Sigmoid colon (tissue), 7 donors: Measurements from ENCODE around the gene MYCL. TPM values are rescaled to one million over a fixed set of nuclear protein-coding genes. Genes with fewer than 3 reads are reported as not detected.

Source experiments
- DNase-seq: peaks from one replicate; pipeline ENCODE4 v3.0.0-alpha.2; 2019
- H3K27ac ChIP-seq, 4 donors: fragments of 200-600 bp; sonication (generic); one replicate each; pipeline ENCODE4 v1.5.1; 2016 to 2019; ENCODE audit warnings: mild to moderate bottlenecking in 1 of 4
- H3K27me3 ChIP-seq, 3 donors: fragments of 200-600 bp; sonication (generic); one replicate each; pipeline ENCODE4 v1.5.1; 2019; ENCODE audit warnings: mild to moderate bottlenecking in 1 of 3
- H3K36me3 ChIP-seq, 4 donors: fragments of 200-600 bp; sonication (generic); one replicate each; pipeline ENCODE4 v1.5.1; 2016 to 2019
- H3K4me1 ChIP-seq, 4 donors: fragments of 200-600 bp; sonication (generic); one replicate each; pipeline ENCODE4 v1.5.1; 2017 to 2019
- H3K4me3 ChIP-seq, 4 donors: fragments of 200-600 bp; sonication (generic); one replicate each; pipeline ENCODE4 v1.5.1; 2017 to 2019; ENCODE audit warnings: mild to moderate bottlenecking in 2 of 4, moderate library complexity in 1 of 4
- H3K9me3 ChIP-seq, 4 donors: fragments of 200-600 bp in 3 of 4; sonication (generic) in 3 of 4; one replicate each; pipeline versions ENCODE4 v1.5.1 to v1.6.1; 2013 to 2019
- EP300 ChIP-seq, 4 donors: sonication (generic); formaldehyde crosslinking; IDR thresholded peaks; one replicate each; pipeline ENCODE4 v1.6.1; 2017; ENCODE audit warnings: antibody characterized with exemption in 4 of 4
- POLR2A ChIP-seq, 2 donors: fragments of 450-650 bp; IDR thresholded peaks; one replicate each; pipeline ENCODE4 v1.6.1; 2016; ENCODE audit warnings: antibody characterized with exemption in 2 of 2, mild to moderate bottlenecking in 2 of 2, moderate library complexity in 2 of 2
- POLR2AphosphoS5 ChIP-seq, 4 donors: sonication (generic); formaldehyde crosslinking; IDR thresholded peaks; one replicate each; pipeline ENCODE4 v1.6.1; 2017; ENCODE audit warnings: antibody characterized with exemption in 4 of 4
- WGBS, 2 donors: extraction: QIAGEN DNeasy Blood & Tissue Kit; methylation state at CpG; one replicate each; pipeline ENCODE4 v1.1.7; 2013; 5-methylcytosine and 5-hydroxymethylcytosine counted together
- intact Hi-C: fragments of 100-400 bp; cut with DNase I; formaldehyde crosslinking; loops from one replicate; pipeline ENCODE4 v1.15.1; 2023
- polyA plus RNA-seq, 3 donors: library from polyadenylated mRNA; stranded (reverse); fragments of 200-250 nt; gene quantifications; one replicate each; pipeline ENCODE4 v1.2.3, GENCODE V29; 2013
- total RNA-seq, 4 donors: library from RNA; depleted of rRNA; stranded (reverse); fragments of >200 nt; gene quantifications; one replicate each; pipeline ENCODE4 v1.1.0, GENCODE V29; 2016
- TF ChIP-seq, protein P1 (sequence below), 4 experiments: fragments of 450-650 bp in 3 of 4; fragments of 200-600 bp in 1 of 4; IDR thresholded peaks; one replicate each; pipeline ENCODE4 v1.5.1; 2016 to 2019; ENCODE audit warnings: antibody characterized with exemption in 4 of 4, mild to moderate bottlenecking in 3 of 4, moderate library complexity in 2 of 4
- donor health status: healthy with polysubstance abuse.
- donor health status: Bipolar disorder and iron deficiency.
- donor health status: healthy.

The MYCL gene
- total and polyA plus RNA-seq, 7 donors = 0.14 to 8.2 (median 1.7) TPM

GRCh38 chr1:39927538-39927937 is 25.8 kb upstream of the MYCL start:
- no peak for DNase-seq
- TF ChIP-seq EP300 (IDR thresholded peaks at IDR 0.05) (no peak), POLR2A (IDR thresholded peaks at IDR 0.05) (no peak), POLR2AphosphoS5 (IDR thresholded peaks at IDR 0.05) (no peak)
- TF ChIP-seq, protein P1, sequence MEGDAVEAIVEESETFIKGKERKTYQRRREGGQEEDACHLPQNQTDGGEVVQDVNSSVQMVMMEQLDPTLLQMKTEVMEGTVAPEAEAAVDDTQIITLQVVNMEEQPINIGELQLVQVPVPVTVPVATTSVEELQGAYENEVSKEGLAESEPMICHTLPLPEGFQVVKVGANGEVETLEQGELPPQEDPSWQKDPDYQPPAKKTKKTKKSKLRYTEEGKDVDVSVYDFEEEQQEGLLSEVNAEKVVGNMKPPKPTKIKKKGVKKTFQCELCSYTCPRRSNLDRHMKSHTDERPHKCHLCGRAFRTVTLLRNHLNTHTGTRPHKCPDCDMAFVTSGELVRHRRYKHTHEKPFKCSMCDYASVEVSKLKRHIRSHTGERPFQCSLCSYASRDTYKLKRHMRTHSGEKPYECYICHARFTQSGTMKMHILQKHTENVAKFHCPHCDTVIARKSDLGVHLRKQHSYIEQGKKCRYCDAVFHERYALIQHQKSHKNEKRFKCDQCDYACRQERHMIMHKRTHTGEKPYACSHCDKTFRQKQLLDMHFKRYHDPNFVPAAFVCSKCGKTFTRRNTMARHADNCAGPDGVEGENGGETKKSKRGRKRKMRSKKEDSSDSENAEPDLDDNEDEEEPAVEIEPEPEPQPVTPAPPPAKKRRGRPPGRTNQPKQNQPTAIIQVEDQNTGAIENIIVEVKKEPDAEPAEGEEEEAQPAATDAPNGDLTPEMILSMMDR (IDR thresholded peaks at IDR 0.05) = no peak
- peaks cover 0 to 1% (median 0%) of the 10 kb centered on the region in 3 donors for H3K27me3 ChIP-seq
- no peaks in the 10 kb centered on the region for H3K9me3 ChIP-seq
- 82 to 87% methylated on average over 3 of the region's 3 CpGs for WGBS, 2 donors
- no peaks in the 10 kb centered on the region for H3K36me3 ChIP-seq
- no peak overlapping the region for H3K27ac ChIP-seq
- intact Hi-C loops = no loop called here
- H3K4me1 ChIP-seq = no peaks in the 10 kb centered on the region
- H3K4me3 ChIP-seq = no peak overlapping the region

- Histone ChIP-seq H3K27ac (no peak overlapping the region), H3K9me3 (no peaks in the 10 kb centered on the region), H3K27me3 (peaks cover 0 to 8% (median 4%) of the 10 kb centered on the region in 3 donors), H3K36me3 (no peaks in the 10 kb centered on the region), H3K4me3 (no peak overlapping the region), H3K4me1 (no peaks in the 10 kb centered on the region)
- intact Hi-C loops = no loop called here
- DNase-seq = no peak
- 59 to 73% methylated on average over 6 of the region's 6 CpGs for WGBS, 2 donors
- TF ChIP-seq POLR2A (IDR thresholded peaks at IDR 0.05) (no peak), POLR2AphosphoS5 (IDR thresholded peaks at IDR 0.05) (no peak), EP300 (IDR thresholded peaks at IDR 0.05) (no peak)
- TF ChIP-seq, protein P1 (IDR thresholded peaks at IDR 0.05) = no peak
Observed at GRCh38 chr1:39926820-39927219, 25.1 kb upstream of the MYCL start.

GRCh38 chr1:39926343-39926793 is 24.7 kb upstream of the MYCL start:
- Histone ChIP-seq H3K36me3 (no peaks in the 10 kb centered on the region), H3K4me1 (no peaks in the 10 kb centered on the region), H3K9me3 (no peaks in the 10 kb centered on the region), H3K4me3 (no peak overlapping the region), H3K27me3 (peaks cover 0 to 9% (median 4%) of the 10 kb centered on the region in 3 donors), H3K27ac (no peak overlapping the region)
- TF ChIP-seq POLR2A (IDR thresholded peaks at IDR 0.05) (no peak), POLR2AphosphoS5 (IDR thresholded peaks at IDR 0.05) (no peak), EP300 (IDR thresholded peaks at IDR 0.05) (no peak)
- TF ChIP-seq, protein P1 (IDR thresholded peaks at IDR 0.05) = no peak
- intact Hi-C loops = no loop called here
- WGBS, 2 donors = 68 to 77% methylated on average over 6 of the region's 6 CpGs
- no peak for DNase-seq

- WGBS, 2 donors = 84 to 87% methylated on average over 2 of the region's 2 CpGs
- no peak for DNase-seq
- TF ChIP-seq POLR2AphosphoS5 (IDR thresholded peaks at IDR 0.05) (no peak), EP300 (IDR thresholded peaks at IDR 0.05) (no peak)
- TF ChIP-seq, protein P1 (IDR thresholded peaks at IDR 0.05) = no peak
- Histone ChIP-seq H3K9me3 (no peaks in the 10 kb centered on the region), H3K4me1 (no peaks in the 10 kb centered on the region), H3K27me3 (peaks cover 0 to 13% (median 4%) of the 10 kb centered on the region in 3 donors), H3K4me3 (no peak overlapping the region), H3K27ac (no peak overlapping the region), H3K36me3 (no peaks in the 10 kb centered on the region)
- intact Hi-C loops = no loop called here
Observed at GRCh38 chr1:39925721-39926342, 24.1 kb upstream of the MYCL start.

GRCh38 chr1:39922251-39922688 is 20.6 kb upstream of the MYCL start:
- DNase-seq = no peak
- Histone ChIP-seq H3K9me3 (no peaks in the 10 kb centered on the region), H3K4me1 (no peaks in the 10 kb centered on the region), H3K27ac (no peak overlapping the region), H3K27me3 (peaks cover 0 to 13% (median 4%) of the 10 kb centered on the region in 3 donors), H3K4me3 (no peak overlapping the region), H3K36me3 (no peaks in the 10 kb centered on the region)
- TF ChIP-seq EP300 (IDR thresholded peaks at IDR 0.05) (no peak), POLR2A (IDR thresholded peaks at IDR 0.05) (no peak), POLR2AphosphoS5 (IDR thresholded peaks at IDR 0.05) (no peak)
- TF ChIP-seq, protein P1 (IDR thresholded peaks at IDR 0.05) = no peak
- intact Hi-C loops = no loop called here
- WGBS, 2 donors = 68 to 85% methylated on average over 25 of the region's 25 CpGs
